ENCODE measurements around the gene EPHA8. TPM values are rescaled to one million over a fixed set of nuclear protein-coding genes. Genes with fewer than 3 reads are reported as not detected.

The EPHA8 gene
- total RNA-seq, 4 donors from 2014 or later: 0.62 TPM; not detected in 3

DNA sequence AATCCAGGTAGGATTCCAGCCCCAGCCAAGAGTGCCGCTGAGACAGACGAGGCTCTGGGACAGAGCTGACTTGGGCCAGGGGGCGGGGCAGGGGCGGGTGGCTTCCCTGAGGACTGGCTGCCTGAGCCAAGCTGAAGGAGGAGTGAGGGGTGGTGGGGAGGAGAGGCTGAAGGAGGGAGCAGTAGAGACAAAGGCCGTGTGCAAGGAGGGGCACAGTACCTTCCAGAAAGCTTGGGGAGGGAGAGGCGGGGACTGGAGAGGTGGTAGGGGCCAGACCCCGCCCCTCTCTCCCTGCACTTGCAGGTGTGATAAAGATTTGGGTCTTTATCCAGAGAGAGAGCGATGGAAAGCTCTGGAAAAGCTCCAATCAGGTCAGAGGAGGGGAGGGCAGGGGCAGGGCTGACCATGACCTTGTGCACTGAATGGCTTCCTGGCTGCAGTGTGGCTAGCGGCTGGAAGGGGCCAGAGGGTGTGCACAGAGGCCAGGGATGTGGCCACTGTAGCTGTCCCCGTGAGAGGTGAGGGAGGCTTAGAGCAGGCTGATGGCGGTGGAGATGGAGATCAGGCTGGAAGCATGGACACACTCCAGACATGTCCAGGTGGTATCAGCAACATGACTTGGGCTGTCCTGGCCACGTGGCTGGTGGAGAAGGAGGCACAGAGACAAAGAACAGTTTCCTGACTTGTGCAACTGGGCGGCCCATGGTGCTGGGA, 6.7 kb upstream of the EPHA8 start:
- 26 to 31% methylated on average over 12 to 13 of the region's 13 CpGs for WGBS, 2 donors
- no peak overlapping the region for H3K4me3 ChIP-seq (ENCODE audit: low read depth, poor library complexity, severe bottlenecking)
- no peak for TF ChIP-seq POLR2A (IDR thresholded peaks at IDR 0.05)
- TF ChIP-seq, protein P1, sequence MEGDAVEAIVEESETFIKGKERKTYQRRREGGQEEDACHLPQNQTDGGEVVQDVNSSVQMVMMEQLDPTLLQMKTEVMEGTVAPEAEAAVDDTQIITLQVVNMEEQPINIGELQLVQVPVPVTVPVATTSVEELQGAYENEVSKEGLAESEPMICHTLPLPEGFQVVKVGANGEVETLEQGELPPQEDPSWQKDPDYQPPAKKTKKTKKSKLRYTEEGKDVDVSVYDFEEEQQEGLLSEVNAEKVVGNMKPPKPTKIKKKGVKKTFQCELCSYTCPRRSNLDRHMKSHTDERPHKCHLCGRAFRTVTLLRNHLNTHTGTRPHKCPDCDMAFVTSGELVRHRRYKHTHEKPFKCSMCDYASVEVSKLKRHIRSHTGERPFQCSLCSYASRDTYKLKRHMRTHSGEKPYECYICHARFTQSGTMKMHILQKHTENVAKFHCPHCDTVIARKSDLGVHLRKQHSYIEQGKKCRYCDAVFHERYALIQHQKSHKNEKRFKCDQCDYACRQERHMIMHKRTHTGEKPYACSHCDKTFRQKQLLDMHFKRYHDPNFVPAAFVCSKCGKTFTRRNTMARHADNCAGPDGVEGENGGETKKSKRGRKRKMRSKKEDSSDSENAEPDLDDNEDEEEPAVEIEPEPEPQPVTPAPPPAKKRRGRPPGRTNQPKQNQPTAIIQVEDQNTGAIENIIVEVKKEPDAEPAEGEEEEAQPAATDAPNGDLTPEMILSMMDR (IDR thresholded peaks at IDR 0.05): no peak
- intact Hi-C loops (cut with DNase I; ENCODE audit: low total_unique reads): no loop called here
- no peak for DNase-seq (ENCODE audit: low spot score in 2 of 2)

DNA sequence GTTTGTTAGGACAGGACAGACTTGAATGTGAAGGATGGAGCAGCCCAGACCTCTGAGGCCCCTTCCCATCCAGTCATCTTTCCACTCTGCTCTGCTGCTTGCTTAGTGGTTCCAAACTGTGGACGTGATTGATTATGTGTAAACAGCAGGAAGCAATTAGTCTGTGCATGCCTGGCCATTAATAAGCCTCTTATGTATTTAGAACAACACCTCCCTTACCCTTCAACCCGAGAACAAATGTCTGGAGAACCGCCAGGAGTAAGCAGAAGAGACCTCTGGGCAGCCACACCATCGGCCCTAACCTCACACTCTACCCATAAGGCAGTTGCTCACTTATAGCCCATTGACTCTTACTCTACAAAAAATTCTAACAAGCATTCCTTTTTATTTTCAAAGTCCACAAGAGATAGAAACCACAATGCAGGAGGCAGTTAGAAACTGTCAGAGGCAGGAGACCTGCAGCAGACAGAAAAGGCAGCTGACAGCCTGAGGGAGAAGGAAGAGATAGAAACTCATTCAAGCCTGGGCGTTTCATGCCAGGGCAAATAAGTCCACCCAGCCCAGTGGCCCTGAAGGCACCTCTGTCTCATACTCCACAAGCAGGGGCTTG, 5.8 kb upstream of the EPHA8 start:
- intact Hi-C loops (cut with DNase I; ENCODE audit: low total_unique reads): no loop called here

DNA sequence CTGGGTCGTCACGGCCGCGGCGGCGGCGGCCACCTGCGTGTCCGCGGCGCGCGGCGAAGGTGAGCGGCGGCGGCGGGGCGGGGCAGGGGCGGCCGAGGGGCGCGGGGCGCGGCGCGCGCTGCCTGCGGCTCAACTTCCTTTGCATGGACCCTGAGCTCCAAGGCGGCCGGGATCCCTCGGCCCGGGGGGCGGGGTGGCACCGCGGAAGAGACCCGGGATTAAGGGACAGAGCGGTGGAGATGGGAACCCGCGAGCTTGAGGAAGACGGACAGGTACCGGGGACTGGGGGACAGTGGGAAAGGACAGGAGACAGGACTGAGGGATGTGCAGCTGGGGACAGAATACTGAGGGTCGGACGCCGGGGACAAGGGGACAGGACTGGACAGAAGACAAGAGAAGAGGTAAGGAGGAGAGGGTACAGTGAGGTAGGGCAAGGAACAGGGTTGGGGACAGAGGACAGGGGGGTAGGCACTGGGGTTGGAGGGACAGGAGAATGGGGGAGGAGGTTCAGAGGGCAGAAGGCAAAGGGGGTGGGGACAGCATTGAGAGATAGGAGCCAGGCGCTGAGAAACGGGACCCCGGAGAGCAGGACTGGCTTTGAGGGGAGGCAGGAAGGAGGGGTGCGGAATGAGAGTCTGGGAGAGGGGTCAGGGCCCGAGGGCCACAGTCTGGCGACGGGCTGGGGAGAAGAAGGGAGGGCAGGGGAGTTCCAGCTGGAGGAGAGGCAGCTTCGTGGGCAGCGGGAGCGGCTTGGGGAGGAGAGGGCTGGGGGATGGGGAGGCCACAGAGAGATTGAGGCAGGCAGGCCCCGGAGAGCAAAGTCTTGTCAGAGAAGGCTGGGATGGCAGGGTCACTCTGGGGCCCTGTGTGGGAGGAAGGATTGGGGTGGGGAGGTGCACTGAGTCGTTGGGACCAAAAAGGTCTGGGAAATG, 648 bp downstream of the EPHA8 start:
- TF ChIP-seq, protein P1 (IDR thresholded peaks at IDR 0.05): no peak
- no peak for TF ChIP-seq POLR2A (IDR thresholded peaks at IDR 0.05)
- no peak for DNase-seq (ENCODE audit: low spot score in 2 of 2)
- WGBS, 2 donors: 6% methylated on average over 46 to 51 of the region's 57 CpGs
- no peak overlapping the region for H3K4me3 ChIP-seq (ENCODE audit: low read depth, poor library complexity, severe bottlenecking)
- intact Hi-C loops (cut with DNase I; ENCODE audit: low total_unique reads): no loop called here

More for the DNA sequence above, 5.8 kb upstream of the EPHA8 start:
- TF ChIP-seq, protein P1 (IDR thresholded peaks at IDR 0.05): no peak
- TF ChIP-seq POLR2A (IDR thresholded peaks at IDR 0.05): no peak
- DNase-seq (ENCODE audit: low spot score in 2 of 2): no peak
- no peak overlapping the region for H3K4me3 ChIP-seq (ENCODE audit: low read depth, poor library complexity, severe bottlenecking)
- WGBS, 2 donors: 15 to 24% methylated on average over 5 of the region's 5 CpGs

DNA sequence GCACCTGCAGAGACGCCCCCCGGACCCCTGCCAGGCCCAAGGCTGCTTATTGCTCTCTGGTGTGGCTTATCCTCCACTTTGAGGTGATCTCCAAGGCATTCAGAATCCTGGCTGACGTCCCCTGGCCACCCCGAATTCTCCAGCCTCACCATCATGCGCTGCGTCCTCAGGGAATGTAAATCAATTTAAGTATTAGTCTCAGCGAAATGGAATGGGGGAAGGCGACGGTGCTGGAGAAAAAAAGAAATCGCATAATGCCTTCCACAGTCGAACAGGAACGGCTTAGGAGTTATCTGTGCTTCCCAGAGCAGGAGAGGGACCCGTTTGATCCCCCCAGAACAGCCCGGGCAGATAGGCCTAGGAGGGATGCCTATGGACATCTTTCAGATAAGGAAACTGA, 2.9 kb downstream of the EPHA8 start:
- no peak overlapping the region for H3K4me3 ChIP-seq (ENCODE audit: low read depth, poor library complexity, severe bottlenecking)
- intact Hi-C loops (cut with DNase I; ENCODE audit: low total_unique reads): no loop called here
- DNase-seq (ENCODE audit: low spot score in 2 of 2): no peak
- TF ChIP-seq POLR2A (IDR thresholded peaks at IDR 0.05): no peak
- TF ChIP-seq, protein P1 (IDR thresholded peaks at IDR 0.05): no peak
- 75 to 77% methylated on average over 12 to 14 of the region's 14 CpGs for WGBS, 2 donors

DNA sequence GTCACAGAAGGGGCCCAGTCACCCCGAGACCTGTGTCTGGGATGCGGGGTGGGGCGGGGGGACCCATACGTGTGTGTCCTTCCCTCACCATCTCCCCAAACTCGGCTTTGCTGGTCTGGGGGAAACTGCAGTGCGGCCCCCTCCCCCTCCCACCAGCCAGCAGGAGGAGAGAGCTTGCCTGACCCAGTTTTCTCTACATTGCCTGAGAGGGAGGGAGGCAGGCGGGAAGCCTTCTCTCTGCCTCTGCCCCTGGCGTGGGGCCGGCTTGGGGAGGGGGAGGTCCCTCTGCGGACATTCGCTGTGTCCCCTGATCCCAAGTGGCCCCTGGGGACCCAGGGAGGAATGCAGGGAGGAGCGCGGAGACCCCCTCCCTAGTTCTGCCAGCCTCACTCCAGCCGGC, 3.9 kb downstream of the EPHA8 start:
- TF ChIP-seq POLR2A (IDR thresholded peaks at IDR 0.05): no peak
- TF ChIP-seq, protein P1 (IDR thresholded peaks at IDR 0.05): no peak
- 46 to 54% methylated on average over 13 to 14 of the region's 14 CpGs for WGBS, 2 donors
- no peak for DNase-seq (ENCODE audit: low spot score in 2 of 2)
- H3K4me3 ChIP-seq (ENCODE audit: low read depth, poor library complexity, severe bottlenecking): no peak overlapping the region
- intact Hi-C loops (cut with DNase I; ENCODE audit: low total_unique reads): no loop called here

All from lower leg skin (tissue), 4 donors.